Kidney (tissue), 14 donors: Measurements from ENCODE around the gene EOLA1. TPM values are rescaled to one million over a fixed set of nuclear protein-coding genes. Genes with fewer than 3 reads are reported as not detected.
"Not testable (repeated sequence)": the region's sequence is repeated elsewhere in the genome, so short reads cannot be mapped to it uniquely, and the experiment has no call there.

Source experiments
- DNase-seq, 5 donors: peaks; one replicate each; pipeline ENCODE4 v3.0.0-alpha.2; 2013 to 2020
- FAIRE-seq: peaks from 2 replicates; lab custom pipeline; 2012; peaks lifted over from hg19 to GRCh38; lab: Jason Lieb, UNC
- H3K27ac ChIP-seq, 2 donors: one replicate each; pipeline ENCODE4 v1.7.0; 2013; ENCODE audit warnings: low read depth in 2 of 2, low read length in 2 of 2, inconsistent platforms in 1 of 2
- H3K27me3 ChIP-seq: one replicate; pipeline ENCODE4 v1.7.1; 2013; ENCODE audit warnings: low read length, inconsistent platforms; ENCODE audit not compliant: control insufficient read depth, insufficient read depth
- H3K36me3 ChIP-seq, 3 donors: one replicate each; pipeline versions ENCODE4 v1.7.0 to v1.7.1; 2013; ENCODE audit warnings: low read length in 3 of 3, control low read depth in 1 of 3, inconsistent platforms in 1 of 3; ENCODE audit not compliant: insufficient read depth in 3 of 3, control insufficient read depth in 2 of 3
- H3K4me1 ChIP-seq, 3 donors: one replicate each; pipeline versions ENCODE4 v1.7.0 to v1.7.1; 2013; ENCODE audit warnings: low read length in 3 of 3, inconsistent platforms in 1 of 3, low read depth in 1 of 3; ENCODE audit not compliant: control insufficient read depth in 2 of 3, insufficient read depth in 2 of 3
- H3K4me3 ChIP-seq, 3 donors: one replicate each; pipeline versions ENCODE4 v1.7.0 to v1.8.1; 2013; ENCODE audit warnings: low read length in 3 of 3, control low read depth in 1 of 3, inconsistent platforms in 1 of 3
- H3K9ac ChIP-seq, 3 donors: one replicate each; pipeline versions ENCODE4 v1.7.0 to v1.7.1; 2013; ENCODE audit warnings: low read length in 3 of 3, control low read depth in 1 of 3, inconsistent platforms in 1 of 3
- H3K9me3 ChIP-seq, 3 donors: one replicate each; pipeline versions ENCODE4 v1.7.0 to v1.7.1; 2013; ENCODE audit warnings: low read length in 3 of 3, control low read depth in 1 of 3, inconsistent platforms in 1 of 3; ENCODE audit not compliant: control insufficient read depth in 2 of 3, insufficient read depth in 1 of 3
- CTCF ChIP-seq: IDR thresholded peaks from 3 replicates; pipeline ENCODE4 v1.5.1; 2012; ENCODE audit warnings: mild to moderate bottlenecking, moderate library complexity, borderline replicate concordance; ENCODE audit not compliant: insufficient read depth; ENCODE audit errors: extremely low read depth
- intact Hi-C: fragments of 100-400 bp; cut with DNase I; formaldehyde crosslinking; loops from one replicate; pipeline ENCODE4 v1.11.1; 2022
- polyA plus RNA-seq: library from polyadenylated mRNA; stranded (reverse); fragments of 350-450 nt; fragmentation: Illumina TruSeq; extraction: RNeasy Lipid Tissue Mini Kit (QIAGEN cat#74804); gene quantifications from one replicate; pipeline ENCODE4 v1.2.3, GENCODE V29; 2014; ENCODE audit warnings: low read depth, low replicate concordance; ENCODE audit not compliant: insufficient read depth
- total RNA-seq: library from RNA; stranded (reverse); fragmentation: NEBNext Ultra II Directional; extraction: Animal tissue kit (Norgen Biotek cat#: 25700); gene quantifications from one replicate; pipeline ENCODE4 v1.2.1, GENCODE V29; 2021
- donor health status: control.
- donor health status: control.
- donor health status: control.
- donor health status: control.
- donor health status: control.
- donor health status: DM: yes; HTN: yes; CAD: no.
- donor health status: Normal renal cell carcinoma (clear cell type).

EOLA1 gene
- total and polyA plus RNA-seq, 2 donors from 2014 or later = 20.2 to 39.0 TPM

DNA sequence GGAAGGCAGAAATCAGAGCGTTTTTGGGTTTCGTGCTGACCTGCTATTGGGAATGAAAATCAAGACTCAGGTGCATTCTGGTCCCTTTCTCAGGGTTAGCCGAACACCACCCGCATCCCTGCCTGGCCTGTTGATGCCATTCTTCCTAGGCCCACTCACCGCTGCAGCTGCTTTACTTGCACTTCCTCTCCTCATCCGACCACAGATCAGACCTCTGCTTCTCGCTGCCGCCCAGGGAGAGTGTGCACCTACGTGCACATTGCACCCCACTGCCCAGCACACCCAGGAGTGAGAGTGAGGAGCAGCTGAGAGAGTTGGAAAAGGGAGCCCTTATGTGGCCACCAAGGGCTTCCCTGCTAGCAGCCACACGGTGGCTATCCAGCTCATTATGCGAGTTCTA, 3.3 kb upstream of the EOLA1 start:
- H3K27me3 ChIP-seq, H3K36me3 ChIP-seq, FAIRE-seq, H3K27ac ChIP-seq, H3K9me3 ChIP-seq, H3K4me3 ChIP-seq, DNase-seq, intact Hi-C loops, H3K4me1 ChIP-seq, H3K9ac ChIP-seq: not testable (repeated sequence)

DNA sequence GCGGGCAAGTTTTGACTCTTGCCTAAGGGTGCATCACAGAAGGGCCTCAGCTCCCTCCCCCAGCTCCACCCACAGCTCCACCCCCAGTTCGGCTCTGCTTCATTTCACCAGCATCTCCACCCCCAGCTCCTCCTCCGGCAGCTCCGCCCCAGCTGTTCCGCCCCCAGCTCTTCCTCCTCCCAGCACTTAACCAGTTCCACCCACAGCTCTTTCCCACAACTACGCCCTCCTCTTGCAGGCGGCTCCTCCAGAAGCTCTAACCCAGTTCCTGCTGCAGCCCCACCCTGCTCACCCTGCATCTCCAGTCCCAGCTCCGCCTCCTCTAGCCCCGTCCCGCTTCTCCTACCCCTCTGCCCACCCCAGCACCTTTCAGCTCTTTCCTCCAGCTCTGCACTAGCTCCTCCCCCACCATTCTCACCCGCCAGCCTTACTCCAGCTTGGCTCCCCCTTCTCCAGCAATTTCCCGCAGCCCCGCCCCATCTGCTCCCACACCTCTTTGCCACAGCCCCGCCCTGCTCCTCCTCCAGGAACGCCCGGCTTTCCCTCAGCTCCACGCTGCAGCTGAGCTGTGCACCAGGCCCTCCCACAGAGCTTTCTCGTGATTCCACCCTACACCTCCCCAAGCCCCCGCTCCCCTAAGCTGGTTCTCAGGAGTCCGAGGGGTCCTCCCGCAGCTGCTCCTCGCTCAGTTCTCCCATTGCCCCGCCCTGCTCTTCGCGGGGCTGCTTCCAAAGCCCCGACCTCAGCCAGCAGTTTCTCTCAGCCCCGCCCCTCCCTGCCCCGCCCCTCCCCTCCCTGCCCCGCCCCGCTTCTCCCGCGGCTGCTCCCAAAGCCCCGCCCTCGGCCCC, 1.3 kb upstream of the EOLA1 start:
- intact Hi-C loops = no loop called here
- Histone ChIP-seq H3K9ac (no peak overlapping the region), H3K36me3 (no peaks in the 10 kb centered on the region), H3K4me3 (peak overlapping the region; percentile 29 to 52 (median 33)), H3K9me3 (no peaks in the 10 kb centered on the region), H3K4me1 (peaks cover 0 to 7% (median 0%) of the 10 kb centered on the region in 3 donors), H3K27me3 (no peaks in the 10 kb centered on the region), H3K27ac (peak overlapping the region; percentile 67 to 81)
- TF ChIP-seq CTCF = no peak
- DNase-seq (peak; percentile 92 to 97 (median 94)), FAIRE-seq (peak; percentile 17)

DNA sequence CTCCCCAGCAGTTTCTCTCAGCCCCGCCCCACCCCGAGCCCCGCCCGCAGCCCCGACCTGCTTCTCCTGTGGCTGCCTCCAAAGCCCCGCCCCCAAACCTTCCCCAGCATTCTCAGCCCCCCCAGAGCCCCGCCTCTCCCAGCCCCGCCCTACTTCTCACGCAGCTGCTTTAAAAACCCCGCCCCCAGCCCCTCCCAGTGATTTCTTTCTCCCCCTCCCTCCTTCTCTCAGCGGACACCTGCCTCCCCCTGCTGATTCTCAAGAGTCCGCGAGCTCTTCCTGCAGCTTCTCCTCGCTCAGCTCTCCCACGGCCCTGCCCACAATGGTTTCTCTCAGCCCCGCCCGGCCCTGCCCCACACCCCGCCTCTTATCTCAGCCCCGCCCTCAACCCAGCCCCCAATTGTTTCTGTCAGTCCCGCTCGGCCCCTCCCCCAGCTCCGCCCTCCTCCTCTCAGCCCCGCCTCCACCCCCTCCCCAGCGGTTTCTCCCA, 636 bp upstream of the EOLA1 start:
- DNase-seq (peak; percentile 93 to 98 (median 96)), FAIRE-seq (no peak)
- intact Hi-C loops = no loop called here
- no peak for TF ChIP-seq CTCF
- peak overlapping the region in 2 of 3 donors; percentile 68 to 80 for H3K4me3 ChIP-seq
- no peaks in the 10 kb centered on the region for H3K9me3 ChIP-seq
- peaks cover 0 to 7% (median 0%) of the 10 kb centered on the region in 3 donors for H3K4me1 ChIP-seq
- H3K36me3 ChIP-seq = no peaks in the 10 kb centered on the region
- no peaks in the 10 kb centered on the region for H3K27me3 ChIP-seq
- H3K9ac ChIP-seq = peak overlapping the region in 1 of 3 donors; percentile 55
- peak overlapping the region; percentile 93 to 94 for H3K27ac ChIP-seq

GRCh38 chrX:149541521-149542047, 772 bp downstream of the EOLA1 start:
- Histone ChIP-seq H3K36me3 (no peaks in the 10 kb centered on the region), H3K27me3 (no peaks in the 10 kb centered on the region), H3K4me3 (peak overlapping the region; percentile 54 to 80 (median 68)), H3K9me3 (no peaks in the 10 kb centered on the region), H3K9ac (peak overlapping the region; percentile 32 to 80 (median 55)), H3K27ac (peak overlapping the region; percentile 93 to 94), H3K4me1 (peaks cover 0 to 7% (median 0%) of the 10 kb centered on the region in 3 donors)
- intact Hi-C loops = no loop called here
- peak in 1 of 5 donors; percentile 53 for DNase-seq
- no peak for FAIRE-seq
- no peak for TF ChIP-seq CTCF

DNA sequence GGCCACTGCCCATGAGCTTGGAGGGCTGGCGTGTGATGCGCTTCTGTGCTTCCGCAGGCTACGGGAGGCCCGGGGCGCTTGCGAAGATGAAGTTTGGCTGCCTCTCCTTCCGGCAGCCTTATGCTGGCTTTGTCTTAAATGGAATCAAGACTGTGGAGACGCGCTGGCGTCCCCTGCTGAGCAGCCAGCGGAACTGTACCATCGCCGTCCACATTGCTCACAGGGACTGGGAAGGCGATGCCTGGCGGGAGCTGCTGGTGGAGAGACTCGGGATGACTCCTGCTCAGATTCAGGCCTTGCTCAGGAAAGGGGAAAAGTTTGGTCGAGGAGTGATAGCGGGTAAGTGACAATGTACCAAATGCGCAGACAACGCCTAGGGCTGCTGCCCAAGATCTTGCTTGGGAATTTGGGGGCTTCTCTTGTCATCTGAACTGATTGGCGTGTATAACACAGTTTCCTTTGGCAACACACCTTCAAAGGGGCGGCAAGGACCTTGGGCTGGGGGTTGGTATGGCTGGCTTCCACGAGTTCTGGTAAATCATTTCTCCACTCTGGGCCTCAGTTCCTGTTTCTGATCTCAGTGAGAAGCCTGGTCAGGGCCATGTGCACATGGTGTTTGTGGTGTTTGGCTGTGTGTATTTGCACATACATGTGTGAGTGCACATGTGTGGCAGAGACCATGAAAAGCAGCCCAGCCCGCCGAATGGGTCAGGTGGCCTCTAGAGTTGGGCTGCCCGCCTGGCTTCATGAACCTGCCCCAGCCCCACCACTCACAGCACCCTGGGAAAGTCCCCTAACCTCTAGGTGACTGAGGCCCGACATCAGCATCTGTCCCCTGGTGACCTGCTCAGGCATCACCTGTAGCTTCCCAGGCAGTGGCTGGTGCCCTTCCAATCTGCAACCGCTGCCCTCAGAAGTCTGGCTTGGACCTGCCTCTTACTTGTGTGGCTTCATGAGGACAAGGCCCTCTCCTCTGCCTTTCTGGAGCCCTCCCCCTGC, 5.0 kb downstream of the EOLA1 start:
- H3K4me1 ChIP-seq, H3K9me3 ChIP-seq, H3K27me3 ChIP-seq, H3K9ac ChIP-seq, H3K36me3 ChIP-seq, FAIRE-seq, H3K27ac ChIP-seq, intact Hi-C loops, H3K4me3 ChIP-seq: not testable (repeated sequence)
- peak in 1 of 5 donors; percentile 4 for DNase-seq
